Measurements from ENCODE around the gene CADM1. TPM values are rescaled to one million over a fixed set of nuclear protein-coding genes. Genes with fewer than 3 reads are reported as not detected.
A peak's percentile ranks its signal among the peaks of the same experiment; 100 is the strongest.

The CADM1 gene
- polyA plus RNA-seq, 3 donors, result 130 to 158 (median 149) TPM

DNA sequence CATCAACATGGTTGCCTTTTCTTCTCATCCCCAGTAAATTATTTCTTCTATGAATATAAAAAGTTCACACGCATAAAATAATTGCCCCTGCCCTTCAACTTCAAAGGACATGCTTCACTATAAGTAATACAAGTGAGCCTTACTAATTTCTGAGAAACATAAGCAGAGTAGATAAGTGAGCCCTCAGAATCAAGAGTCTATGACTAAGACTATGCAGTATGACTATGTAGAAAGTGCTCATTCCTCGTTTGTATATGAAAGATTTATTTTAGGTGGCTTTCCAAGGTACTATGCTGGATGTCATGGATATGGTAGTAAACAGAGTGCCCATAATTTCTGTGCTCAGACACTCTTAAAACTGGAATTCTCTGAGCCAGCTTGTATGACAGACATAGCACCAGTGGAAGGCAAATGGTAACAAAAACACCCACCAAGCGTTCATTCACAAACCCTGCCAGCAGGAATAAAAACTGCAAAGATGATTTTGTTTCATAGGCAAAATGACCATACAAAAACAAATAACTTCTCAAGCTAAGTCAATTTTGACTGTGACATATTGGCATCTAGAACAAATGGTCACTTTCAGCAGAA is 189.8 kb downstream of the CADM1 start:
- no peak for DNase-seq (ENCODE audit: extremely low read depth in 1 of 11, low read depth in 9 of 11, low spot score in 4 of 11)

DNA sequence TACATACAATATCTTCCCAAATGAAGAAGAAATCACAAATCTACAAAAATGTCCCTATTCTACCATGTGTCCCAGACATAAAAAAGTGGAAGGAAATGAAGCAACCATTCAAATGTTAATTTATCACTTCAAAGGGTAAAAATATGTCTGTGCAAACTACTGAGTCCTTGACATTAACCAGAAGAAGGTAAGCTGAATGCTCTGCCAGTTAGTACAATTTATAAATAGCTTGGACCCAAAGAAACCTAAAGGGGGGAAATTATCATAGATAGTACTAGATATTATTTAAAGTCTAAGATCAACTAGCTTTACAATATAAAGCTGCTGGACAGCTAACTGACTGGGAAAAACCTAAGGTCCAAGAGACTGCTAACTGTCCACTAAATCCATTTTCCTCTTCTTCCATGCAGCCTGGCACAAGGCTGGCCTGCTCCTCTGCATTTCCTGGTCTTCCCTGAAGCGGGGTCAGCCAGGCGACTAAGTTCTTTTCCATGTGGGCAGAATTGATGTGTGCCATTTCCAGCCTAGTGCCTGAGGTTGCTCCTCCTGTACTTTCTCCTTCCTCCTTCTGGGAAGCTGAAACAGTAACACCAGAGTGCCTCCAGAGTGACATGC is 190.9 kb downstream of the CADM1 start:
- DNase-seq (ENCODE audit: extremely low read depth in 1 of 11, low read depth in 9 of 11, low spot score in 4 of 11), result no peak

DNA sequence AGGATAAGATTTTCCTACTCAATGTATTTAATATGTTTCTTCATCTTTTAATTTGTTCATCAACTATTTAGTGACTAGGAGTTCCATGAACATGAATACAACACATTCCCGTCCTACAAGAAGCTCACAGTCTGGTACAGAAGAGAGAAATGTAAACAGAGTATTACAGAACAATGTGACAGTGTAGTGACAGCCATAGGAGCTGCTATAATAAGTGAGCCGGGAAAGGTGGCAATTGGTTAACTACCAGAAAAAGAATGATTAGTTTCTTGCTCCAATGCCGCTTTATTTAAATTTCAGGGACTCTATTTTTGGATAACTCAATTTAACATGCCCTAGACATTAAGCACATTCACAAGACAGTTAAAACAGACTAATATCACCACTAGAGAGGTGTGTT is 192.3 kb downstream of the CADM1 start:
- no peak for DNase-seq (ENCODE audit: extremely low read depth in 1 of 11, low read depth in 9 of 11, low spot score in 4 of 11)

DNA sequence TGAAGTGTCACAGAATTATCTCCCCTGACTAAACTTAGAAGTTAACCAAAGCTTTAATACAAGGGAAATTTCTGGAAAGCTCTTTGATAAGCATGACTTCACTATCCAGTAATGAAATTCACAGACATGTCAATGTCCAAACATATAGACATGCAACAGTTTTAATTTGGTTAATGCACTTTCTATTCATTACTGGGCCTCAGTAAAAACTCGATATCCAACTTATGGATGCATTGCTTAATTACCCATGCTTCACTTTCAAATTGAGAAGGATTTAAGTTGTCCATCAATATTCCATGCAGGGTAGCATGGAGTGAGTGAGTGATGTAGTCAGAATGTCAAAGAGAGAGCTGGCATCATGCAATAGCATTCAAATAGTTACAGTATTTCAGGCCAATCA is 197.5 kb downstream of the CADM1 start:
- DNase-seq (ENCODE audit: extremely low read depth in 1 of 11, low read depth in 9 of 11, low spot score in 4 of 11), result no peak

DNA sequence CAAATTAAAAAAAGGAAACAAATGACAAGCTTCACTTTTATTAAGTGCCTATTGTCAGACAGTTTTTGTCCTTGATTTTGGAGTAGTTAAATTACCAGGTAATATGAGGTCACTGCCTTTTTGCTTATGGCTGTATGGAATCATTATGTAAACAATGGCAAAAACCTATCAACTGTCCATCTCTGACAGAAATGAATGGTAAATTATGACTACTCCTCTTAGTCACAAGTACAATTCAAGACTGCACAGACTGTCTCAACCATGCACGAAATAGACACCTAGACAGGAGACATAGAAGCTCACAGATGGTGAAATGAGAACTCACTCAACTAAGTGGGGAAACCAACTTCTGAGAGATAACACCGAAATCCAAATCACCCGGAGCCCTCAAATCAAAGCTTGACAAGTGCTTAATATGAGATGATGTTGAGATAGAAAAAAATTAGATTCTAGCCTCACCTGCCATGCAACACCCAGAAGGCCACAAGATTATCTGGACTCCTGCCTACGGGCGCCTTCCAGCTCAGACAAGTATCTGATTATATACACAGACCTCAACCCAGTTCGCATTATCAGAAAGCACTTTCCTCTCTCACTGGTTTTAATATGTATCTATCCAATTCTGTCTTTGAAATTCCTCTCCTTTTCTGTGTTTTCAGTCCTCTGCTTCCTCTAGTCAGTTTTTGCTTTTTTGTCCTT is 199.3 kb downstream of the CADM1 start:
- DNase-seq (ENCODE audit: extremely low read depth in 1 of 11, low read depth in 9 of 11, low spot score in 4 of 11), result no peak

DNA sequence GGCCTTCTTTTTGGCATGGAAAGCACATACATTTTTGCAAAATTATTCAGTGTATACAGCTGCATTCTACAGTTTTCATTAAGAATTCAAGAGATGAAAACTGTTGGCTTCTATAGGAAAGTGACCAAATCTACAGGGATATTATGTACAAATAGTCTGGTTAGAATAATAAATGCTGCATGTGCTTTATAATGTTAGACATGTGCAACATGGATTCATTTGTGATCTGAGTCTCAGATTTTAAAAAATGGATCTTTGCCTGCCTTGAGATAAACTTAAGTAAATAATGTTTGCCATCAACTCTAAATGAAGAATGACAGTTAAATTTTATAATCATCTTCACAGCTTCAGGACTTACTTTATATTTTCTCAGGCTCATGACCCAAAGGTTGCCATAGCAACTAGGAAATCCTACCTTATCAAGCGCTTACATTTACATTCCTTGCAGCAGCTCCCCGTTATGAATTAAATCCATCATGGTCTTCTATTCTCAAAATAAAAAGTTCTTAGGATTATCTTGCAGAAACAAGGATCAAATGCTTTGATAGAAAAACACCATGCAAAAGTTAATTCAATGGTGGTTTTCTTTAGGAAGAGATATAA is 200.2 kb downstream of the CADM1 start:
- DNase-seq (ENCODE audit: extremely low read depth in 1 of 11, low read depth in 9 of 11, low spot score in 4 of 11), result no peak

DNA sequence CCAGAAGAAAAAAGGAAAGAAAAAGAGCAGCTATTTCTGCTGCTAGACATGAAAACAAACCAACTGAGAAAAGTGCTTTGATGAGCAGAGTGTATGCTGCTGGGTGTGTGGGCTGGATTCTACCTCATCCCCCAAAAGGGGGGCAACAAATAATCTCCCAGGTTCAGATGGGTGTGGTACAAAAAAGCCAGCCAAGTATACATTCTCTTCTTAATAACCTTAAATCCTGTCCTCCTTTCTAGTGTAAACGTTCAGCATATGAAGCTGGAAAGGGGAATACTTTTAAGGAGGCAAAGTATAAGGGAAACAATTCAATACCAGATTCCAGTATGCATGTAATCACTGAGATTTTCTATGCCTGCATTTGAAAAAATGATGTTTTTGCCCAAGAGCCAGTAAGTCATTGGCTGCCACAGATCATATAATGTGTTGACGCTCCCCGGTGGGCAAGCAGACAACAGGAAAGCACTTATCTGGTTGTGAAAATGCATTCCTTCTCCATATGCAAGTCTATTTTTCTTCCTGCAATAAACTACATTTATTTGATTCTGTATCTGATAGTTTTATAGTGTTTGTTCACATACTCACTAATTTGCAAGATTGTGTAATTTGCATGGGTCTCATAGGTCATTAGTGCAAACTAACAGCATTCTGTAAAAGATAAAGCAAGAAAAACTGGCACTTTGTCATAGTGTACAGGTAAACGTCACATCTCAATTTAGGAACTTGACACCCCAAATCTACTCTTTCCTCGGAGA is 201.1 kb downstream of the CADM1 start:
- no peak for DNase-seq (ENCODE audit: extremely low read depth in 1 of 11, low read depth in 9 of 11, low spot score in 4 of 11)

DNA sequence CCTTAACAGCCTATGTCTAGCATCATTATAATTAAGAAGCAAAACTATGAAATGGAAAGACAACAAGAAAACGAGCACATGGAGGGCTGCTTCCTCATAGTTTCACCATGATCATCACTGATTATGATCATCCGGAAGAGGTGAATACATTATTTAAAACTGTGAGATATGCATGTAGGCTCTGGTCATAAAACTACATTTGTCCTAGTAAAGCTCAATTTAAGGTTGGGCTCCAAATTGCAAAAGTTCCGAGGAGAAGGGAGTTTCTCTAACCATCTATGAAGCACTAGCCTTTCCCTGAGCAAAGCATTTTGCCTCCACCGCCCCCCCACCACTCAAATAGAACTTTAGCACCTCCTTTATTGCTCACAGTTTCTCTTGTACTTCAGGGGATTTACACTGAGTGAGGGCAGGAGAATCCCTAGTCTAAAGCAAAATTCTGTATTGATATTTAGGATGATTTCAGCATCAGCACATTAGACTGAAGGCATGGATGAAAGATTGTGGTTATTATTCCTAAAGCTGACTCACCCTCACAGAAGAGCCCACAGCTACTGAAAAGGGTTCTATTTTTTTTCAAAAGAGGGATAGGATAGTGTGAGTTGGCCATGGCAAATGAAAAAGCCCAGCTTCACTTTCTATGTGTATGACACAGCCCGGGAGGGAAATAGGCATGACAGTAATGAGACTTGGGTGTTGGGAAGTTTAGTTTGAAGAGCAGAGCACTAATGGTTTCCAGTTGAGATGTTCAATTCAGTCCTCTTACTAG is 203.4 kb downstream of the CADM1 start:
- DNase-seq (ENCODE audit: extremely low read depth in 1 of 11, low read depth in 9 of 11, low spot score in 4 of 11), result no peak

DNA sequence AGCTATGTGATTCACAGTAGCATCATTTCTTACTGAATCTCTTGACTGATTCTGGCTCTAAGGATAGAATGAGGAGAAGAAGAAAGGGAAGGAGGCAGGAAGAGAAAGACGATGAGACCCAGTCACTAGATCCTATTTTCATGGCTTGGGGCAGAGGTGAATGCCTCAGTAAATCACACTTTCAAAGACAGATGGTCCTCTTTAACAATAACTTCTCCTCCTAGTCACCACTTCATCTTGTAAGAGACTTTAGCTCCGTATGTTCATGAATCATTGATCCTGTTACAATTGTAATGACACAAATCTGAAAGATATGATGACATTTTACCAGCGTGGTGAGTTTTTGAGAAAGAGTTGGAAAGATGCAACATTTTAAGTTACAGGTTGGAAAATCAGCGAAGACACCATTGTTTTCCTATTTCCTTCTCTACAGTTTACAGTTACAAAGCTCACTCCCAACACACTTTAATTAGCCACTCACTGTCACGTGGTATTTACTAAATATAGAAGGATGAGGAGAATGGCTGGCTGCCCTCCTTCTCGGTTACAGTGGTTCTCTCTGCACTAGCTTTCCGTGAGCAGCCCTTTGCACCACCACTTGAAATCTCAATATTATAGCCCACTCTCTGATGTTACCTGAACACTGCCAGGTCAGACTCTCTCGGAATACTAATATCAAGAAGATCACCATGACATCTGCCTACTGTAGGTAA is 205.8 kb downstream of the CADM1 start:
- no peak for DNase-seq (ENCODE audit: extremely low read depth in 1 of 11, low read depth in 9 of 11, low spot score in 4 of 11)

DNA sequence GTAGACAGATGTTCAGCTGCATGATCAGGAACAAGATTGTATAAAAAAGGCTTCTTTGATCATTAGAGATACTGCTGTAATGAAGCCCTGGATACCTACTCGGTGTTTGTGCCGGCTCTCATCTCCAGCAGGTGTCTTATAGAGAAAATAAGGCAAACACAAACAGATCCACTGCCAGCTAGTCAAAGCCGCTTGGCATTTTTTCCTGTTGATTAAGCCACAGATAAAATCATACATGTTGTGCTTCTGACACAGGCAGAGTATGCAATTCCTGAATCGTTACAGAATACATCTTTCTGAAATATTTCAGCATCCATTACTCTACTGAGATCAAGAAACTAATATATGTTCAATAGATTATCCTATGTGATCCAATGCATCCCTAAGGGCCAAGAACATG is 206.9 kb downstream of the CADM1 start:
- DNase-seq (ENCODE audit: extremely low read depth in 1 of 11, low read depth in 9 of 11, low spot score in 4 of 11), result no peak

DNA sequence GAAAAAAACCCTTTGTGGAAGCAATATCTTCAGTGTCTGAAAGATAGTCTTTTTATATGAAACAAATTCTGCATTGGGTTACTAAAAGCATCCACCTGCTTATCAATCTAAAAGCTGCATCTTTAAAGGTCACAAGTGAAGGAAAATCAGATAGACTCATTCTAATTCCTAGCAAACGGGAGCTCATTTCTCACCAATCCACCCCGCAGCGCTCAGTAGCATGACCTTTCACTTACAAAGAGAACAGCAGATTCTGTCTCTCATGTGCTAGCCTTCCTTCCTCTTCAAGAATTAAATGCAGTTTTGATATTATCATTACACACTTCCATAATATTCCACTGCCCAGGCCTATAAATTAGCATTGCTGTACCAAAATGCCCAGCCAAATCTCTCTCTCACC is 212.9 kb downstream of the CADM1 start:
- no peak for DNase-seq (ENCODE audit: extremely low read depth in 1 of 11, low read depth in 9 of 11, low spot score in 4 of 11)

DNA sequence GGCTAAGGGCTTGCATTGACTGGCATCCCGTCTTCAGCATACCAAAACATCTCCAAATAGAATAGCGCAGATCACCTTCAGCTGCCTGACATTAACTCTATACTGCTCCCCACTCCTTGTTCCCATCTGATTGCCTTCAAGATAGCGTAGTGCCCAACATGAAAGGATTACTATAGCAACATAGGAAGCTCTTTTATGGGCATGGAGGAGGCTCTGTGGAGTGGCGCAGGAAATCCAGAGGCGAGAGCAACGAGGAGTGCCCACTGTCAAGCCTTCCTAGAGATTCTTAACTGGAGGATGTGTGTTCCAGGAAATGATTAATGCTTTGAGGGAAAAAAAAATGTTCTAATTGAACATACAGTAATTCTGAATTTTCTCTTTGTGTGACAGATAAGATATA is 213.3 kb downstream of the CADM1 start:
- DNase-seq (ENCODE audit: extremely low read depth in 1 of 11, low read depth in 9 of 11, low spot score in 4 of 11), result peak in 6 of 11 donors; percentile 26 to 56 (median 44)

DNA sequence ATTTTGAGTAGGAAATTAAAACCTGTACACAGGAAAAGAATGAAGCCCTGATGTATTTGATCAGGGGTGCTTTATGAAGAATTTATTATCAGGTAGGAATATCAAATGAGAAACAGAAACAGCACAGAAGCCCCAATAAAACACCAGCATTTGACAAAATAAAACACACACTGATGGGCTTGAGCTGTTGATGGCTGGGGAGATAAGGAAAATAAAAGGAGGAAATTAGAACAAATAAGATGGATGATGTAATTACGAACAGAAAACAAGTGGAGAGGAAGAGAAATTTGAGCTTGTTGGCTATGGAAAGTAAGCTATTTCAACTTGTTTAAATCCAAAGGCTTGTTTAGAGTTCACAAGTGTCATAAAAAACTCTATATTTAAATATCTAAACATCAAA is 213.7 kb downstream of the CADM1 start:
- DNase-seq (ENCODE audit: extremely low read depth in 1 of 11, low read depth in 9 of 11, low spot score in 4 of 11), result no peak

DNA sequence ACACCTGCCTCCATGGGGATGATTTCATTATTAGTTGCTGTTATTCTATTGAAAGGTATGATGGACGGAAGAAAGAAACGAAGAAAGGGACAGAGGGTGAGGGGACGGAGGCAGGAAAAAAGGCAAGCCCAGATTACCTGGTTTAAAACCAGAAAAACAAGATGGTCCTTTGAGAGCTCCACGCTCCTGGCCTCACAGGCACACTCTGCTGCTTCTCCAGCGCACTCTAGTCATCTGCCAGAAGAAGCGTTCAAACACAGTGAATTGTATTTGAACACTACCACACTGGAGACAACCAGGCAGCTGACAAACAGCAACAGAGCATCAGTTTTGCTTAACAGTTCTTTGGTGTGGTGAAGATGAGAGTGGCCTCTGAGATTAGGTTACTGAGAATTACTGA is 216.9 kb downstream of the CADM1 start:
- no peak for DNase-seq (ENCODE audit: extremely low read depth in 1 of 11, low read depth in 9 of 11, low spot score in 4 of 11)

DNA sequence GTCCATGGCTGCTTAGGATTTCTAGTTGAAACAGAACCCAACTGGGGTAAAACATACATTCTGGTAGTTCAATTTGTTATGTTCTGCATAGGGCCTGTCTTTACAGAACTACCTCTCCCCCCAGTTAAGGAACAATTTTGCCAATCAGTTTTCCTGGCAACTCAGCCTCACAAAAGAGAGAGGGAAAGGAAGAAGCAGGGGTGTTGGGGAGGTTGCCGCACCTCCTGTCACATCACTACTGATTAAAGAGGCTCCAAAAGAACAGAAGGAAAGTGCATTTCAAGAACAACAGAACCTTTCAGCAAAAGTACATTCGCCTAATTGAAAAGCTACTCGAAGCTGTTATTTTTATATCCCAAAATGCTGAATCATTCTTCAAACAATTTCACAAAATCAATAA is 217.6 kb downstream of the CADM1 start:
- no peak for DNase-seq (ENCODE audit: extremely low read depth in 1 of 11, low read depth in 9 of 11, low spot score in 4 of 11)

DNA sequence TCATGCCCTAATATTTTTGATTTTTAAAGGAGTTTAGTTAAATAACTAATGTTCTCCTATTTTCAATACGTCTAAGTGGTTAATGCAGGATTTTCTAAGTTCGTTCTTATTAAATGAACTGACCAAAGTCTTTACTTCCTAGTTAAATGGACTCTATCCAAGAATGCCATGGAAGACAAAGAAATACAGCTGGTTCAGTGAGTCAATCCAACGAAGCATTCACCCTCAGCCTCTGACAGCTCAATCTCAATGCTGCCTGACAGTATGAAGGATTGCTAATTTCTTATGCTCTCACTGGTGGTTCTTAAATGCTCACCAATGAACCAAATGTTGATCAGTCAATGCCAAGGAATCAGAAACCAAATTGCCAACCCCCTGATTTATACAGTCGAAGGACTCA is 219.4 kb downstream of the CADM1 start:
- no peak for DNase-seq (ENCODE audit: extremely low read depth in 1 of 11, low read depth in 9 of 11, low spot score in 4 of 11)

DNA sequence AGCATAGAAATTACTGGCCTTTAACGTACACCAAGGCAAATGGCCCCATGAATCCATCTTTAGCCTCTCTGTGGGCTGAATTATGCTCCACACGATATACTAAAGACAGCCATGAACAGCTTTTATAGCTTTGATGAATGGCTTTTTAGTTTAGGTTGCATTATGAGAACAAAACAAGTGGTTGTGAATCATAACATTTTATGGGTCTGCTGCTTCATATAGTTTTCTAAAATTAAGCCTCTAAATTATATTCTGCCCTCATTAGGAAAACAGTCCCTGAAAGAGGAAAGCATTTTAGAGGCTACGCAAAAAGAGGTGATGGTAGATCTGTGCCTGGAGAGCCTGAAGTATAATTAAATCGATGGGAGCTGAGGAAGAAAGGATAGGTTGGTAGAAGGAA is 221.3 kb downstream of the CADM1 start:
- DNase-seq (ENCODE audit: extremely low read depth in 1 of 11, low read depth in 9 of 11, low spot score in 4 of 11), result no peak

DNA sequence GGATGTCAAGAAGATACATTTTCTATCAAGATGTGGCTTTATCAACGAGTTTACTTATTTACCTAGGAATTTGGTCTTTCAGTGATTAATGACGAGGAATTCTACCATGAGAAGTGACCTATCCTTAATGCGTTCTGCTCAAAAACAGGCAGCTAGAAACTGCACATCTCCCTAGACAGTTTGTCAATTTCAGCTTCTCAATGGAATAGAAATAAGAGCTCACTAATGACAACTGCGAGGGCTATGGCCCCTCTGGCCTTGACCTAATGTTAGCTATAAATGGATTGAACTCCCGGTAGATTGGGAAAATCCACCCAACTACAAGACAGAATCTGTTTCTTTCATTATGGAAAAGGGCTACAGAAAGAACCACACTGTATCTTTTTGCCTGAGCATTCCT is 223.4 kb downstream of the CADM1 start:
- no peak for DNase-seq (ENCODE audit: extremely low read depth in 1 of 11, low read depth in 9 of 11, low spot score in 4 of 11)
